ENCODE data around the gene IARS2.

DNA sequence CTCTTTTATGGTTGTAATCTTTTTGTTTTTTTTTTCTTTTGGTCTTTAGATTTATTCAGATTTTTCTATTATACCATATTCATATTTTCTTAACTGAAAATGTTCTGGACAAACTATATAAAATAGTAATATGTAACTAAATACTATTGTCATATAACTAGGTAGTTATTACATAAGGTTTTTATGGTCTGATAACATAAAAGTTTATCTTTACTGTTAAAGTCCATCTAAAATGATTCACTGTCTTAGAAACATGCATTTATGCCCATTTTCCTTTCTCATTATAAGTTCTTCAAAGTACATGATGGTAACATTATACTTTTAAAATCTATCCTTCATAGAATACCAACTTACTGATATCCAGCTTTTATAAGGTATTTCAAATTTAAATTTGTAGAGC is 29.1 kb downstream of the IARS2 start:
- TF ChIP-seq TAF1 (IDR thresholded peaks at IDR 0.05; ENCODE audit: low read depth, low read length): no peak
- TF ChIP-seq POLR2A (IDR thresholded peaks at IDR 0.05; ENCODE audit: low read depth, low read length): no peak
- no peak for TF ChIP-seq POLR2AphosphoS5 (IDR thresholded peaks at IDR 0.05; ENCODE audit: low read depth, low read length)
- no peak for TF ChIP-seq SPI1 (IDR thresholded peaks at IDR 0.05; ENCODE audit: low read depth, low read length)
- TF ChIP-seq POU2F2 (IDR thresholded peaks at IDR 0.05; ENCODE audit: low read depth, low read length): no peak
